HG03066 (cell line): ENCODE data around the gene SHH.
"Not testable (repeated sequence)": the region's sequence is repeated elsewhere in the genome, so short reads cannot be mapped to it uniquely, and the experiment has no call there.

Source experiments
- ATAC-seq: cut with Tn5 transposase; IDR thresholded peaks from one replicate; pipeline ENCODE4 v1.9.1; 2021; ENCODE audit warnings: low read depth; ENCODE audit not compliant: unreplicated experiment

SHH gene

GRCh38 chr7:155820788-155821187 lies 8.5 kb upstream of the SHH start:
- no peak for ATAC-seq

- no peak for ATAC-seq
Observed at GRCh38 chr7:155820246-155820645, 8.0 kb upstream of the SHH start.

DNA sequence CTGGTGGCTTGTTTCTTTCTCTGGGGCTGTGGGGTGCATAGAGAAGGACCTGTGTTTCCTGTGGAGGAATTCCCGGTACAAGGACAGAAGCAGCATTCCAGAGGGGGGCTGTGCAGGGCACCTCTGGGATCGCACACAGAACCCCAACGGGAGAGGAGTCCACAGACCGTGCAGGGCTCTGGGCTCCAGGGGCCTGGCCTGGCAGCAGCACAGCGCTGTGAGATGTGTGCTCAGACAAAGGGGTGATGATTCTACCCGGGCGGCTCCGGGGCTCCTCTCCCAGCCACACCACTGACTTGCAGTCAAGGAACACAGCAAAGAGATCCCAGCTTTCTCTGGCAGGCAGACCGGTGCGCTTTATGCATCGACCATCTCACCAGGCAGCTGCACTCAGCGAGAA lies 6.9 kb upstream of the SHH start:
- no peak for ATAC-seq

DNA sequence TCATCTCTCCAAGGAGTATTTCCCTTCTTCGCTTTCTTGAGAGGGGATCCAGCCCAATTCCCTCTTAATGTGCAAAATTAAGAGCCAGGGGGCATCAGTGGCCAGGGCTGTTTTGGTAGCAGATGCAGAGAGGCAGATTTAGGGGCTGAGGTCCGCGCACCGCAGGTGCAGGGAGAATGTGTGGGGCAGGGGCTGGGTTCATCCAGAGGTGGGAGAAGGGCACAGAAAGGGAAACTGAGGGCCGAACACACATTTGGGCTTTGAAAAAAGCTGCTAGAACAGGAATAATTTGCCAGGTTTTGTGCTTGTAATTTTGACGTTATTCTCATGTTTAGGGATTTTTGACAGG lies 6.5 kb upstream of the SHH start:
- ATAC-seq = no peak

DNA sequence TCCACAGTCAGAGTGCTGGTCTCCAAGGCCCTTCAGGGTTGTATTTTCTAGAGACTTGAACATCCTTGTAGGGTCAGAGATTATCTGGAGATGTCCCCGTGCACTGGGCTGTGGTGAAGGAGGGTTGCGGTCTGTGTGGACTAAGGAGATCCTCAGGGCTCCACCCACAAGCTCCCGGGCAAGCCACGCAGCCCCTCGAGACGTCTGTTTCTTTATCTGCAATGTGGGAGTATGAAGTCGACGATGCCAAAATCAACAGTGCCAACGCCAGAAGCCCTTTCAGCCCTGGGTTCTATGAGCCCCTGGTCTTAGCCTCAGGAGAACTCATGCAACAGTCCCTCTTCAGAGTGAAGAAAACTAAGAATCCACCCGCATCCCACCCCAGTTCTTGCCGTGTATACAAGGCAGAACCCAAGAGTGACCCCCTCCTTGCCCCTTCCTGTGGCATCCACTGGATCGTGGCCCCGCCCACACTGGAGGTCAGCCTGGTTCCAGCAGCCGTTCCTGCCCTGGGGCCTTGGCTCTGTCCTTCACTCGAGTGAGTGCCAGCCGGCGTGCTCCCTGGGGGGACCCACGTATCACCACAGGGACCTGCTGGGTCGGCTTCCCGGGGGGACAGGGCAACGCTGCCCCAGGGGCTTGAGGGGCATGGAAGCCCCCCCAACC lies 6.0 kb upstream of the SHH start:
- no peak for ATAC-seq

GRCh38 chr7:155817515-155817914 lies 5.3 kb upstream of the SHH start:
- not testable (repeated sequence) for ATAC-seq

DNA sequence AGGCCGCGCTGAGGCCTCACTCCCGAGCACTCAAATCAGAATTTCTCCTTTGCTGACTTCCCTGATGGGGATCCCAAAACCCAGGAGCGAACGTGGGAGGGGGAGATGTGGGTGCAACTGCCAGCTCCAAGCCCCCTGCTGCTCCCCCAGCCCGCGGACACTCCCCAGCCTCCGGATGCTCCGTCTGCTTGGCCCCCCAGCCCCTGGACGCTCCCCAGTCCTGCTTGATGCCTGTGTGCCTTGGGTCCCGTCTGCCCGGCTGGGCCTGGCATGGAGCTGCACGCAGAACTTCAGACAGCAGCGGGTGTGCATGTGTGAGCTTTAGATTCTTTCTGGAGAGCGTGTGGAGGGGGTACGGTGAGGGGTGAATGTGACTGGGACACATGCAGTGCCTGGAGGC lies 4.7 kb upstream of the SHH start:
- ATAC-seq = no peak

DNA sequence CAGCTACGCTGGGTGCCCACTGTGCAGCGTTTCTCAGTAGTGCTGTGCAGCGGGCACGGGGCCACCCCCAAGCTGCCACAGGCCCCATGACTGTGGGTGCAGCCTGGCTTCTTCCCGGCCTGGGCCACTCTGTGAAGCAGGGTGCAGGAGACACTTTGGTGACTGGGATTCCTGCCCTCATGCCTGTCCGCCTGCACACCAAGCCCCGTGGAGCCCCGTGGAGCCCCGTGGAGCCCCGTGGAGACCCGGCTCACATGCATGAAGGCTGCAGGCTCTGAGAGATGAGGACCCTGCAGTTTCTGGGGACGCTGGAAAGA lies 3.9 kb upstream of the SHH start:
- ATAC-seq = no peak

DNA sequence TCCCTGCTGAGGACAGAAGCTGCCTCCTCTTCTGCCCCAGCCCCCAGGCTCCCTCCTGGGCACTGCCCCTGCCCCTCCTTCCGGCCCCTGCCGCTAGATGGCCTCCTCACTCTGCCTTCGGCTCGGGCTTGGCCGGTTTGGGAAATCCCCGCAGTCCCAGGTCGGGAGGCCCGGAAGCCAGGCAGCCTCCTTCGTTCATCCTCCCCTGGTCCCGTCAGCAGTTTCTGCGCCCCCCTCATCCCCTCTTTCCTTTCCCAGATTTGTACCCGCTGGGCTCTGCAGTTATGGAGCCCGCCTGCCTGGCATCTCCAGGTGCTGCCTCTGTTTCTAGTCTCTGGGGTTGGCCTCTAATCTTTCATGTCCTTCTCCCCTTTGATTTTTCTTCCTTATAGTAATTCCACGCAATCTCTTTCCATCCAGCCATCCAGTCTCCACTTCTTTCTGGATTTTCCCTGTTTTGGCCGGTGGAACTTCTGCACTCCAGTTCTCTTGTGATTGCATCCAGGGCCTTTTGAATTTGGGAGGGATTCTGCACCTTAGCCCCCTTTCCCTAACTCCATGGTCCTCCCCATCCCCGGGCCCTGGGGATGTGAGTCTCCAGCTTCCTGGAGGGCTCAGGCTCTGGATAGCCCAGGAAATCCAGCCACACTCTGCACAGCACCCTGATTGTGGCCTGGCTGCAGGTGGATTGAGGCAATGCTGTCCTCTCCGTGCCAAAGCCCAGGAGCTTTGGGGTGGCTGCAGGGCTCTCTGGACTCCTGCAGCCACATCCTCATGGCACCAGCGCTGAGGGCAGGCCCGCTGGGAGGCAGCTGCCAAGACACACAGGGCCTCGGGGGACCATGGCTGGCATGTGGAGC lies 3.3 kb upstream of the SHH start:
- peak; percentile 94 for ATAC-seq

DNA sequence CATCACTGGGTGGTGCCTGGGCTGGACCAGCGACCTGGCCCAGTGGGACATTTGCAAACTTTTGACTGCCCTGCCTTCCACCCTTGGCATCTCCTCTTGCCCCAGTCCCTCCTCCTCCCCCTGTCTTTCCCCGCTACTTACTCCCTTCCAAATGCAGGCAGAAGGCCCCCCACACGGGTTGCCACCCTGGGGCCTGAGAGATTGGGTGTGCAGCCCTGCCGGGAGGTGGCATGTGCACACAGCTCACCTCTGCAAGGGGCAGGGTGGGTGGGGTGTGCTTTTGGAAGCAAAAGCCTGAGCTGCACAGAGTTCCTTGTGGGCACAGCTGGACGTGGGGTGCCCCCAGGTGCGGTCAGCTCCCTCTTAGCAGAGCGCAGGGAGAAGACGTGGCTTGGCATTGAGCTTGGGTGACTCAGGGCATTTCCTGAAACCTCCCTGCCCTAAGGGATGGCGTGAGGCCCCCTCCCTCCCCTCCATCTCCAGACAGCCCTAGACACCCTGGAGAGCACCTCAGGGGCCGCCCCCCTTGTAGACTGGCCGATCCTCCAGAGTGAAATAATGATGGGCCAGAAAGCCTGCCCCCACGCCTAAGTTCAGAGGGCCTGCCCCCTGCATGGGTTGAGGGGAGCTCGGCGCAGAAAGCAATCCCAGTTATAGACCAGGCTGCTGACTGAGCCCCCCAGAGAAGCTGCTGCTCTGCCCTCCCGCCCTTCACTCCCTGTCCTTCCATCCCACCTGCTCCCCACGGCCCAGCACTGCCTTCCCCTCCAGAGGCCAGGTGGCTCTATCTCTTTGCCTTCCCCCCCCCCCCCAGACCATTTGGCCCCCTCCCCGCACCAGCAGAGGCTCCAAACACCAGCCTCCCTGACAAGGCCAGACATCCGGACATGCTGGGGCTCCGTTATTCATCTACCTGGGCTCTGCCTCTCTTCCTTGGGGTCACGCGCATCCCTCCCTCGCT lies 2.3 kb upstream of the SHH start:
- ATAC-seq = no peak

GRCh38 chr7:155813546-155814315 lies 1.5 kb upstream of the SHH start:
- ATAC-seq = no peak

- ATAC-seq = no peak
Observed at GRCh38 chr7:155813125-155813524, 862 bp upstream of the SHH start.

DNA sequence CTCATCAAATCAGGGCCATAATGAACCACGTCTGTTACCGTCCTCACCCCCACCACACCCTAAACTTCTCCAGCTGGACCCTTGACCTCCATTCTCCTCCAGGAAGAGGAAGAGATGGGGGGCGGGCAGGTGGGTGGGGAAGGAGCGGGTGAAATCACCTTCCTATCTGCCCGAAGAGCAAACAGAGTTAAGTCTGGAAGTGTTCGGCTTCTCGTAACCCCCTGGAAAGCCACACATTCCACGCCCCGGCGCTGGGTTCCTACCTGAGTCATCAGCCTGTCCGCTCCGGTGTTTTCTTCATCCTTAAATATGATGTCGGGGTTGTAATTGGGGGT lies 736 bp downstream of the SHH start:
- no peak for ATAC-seq

GRCh38 chr7:155810770-155811559 lies 1.3 kb downstream of the SHH start:
- no peak for ATAC-seq

DNA sequence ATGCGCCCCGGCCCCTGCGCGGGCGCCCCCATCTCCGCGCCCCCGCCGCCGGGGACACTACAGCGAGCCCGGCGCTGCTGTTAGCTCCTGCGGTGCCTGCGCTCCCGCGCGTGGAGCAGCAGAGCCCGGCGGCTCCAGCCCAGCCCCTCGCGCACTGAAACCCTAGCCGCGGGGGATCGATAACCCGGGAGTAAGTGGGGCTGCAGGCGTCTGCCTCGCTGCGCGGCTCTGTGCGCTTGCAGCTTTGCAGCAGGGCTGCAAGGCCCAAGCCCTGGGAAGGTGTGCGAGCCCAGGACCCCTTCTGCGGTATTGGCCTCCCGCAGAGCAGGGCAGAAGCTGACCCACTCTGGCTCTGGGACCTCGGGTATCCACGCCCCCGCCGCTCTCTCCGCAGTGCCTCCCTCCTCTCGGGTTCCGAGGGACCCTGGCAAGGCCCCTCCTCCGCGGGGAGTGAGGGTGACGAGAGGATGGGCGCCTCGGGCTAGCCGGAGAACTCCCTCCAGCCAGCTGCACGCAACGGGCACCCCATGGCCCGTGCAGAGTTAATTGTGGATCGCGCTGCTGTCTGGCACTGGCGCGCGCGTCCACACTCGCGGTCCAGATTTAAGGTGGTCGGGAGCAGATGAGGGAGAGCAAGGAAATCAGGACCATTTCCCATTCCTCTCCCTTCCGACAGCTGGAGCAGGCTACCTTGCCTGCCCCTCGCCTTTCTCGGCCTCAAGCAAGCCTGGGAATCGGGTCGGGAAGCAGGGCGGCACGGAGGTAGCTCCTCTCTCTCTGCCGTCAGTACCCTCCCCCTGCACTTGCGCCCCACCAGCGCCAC lies 2.1 kb downstream of the SHH start:
- ATAC-seq = no peak

- no peak for ATAC-seq
Observed at GRCh38 chr7:155809332-155809946, 2.8 kb downstream of the SHH start.

- no peak for ATAC-seq
Observed at GRCh38 chr7:155808549-155809331, 3.5 kb downstream of the SHH start.
